Nephron progenitor cell (in vitro differentiated cells): ENCODE measurements around the gene RAI1.

Experiments
- DNase-seq: peaks from one replicate; pipeline ENCODE4 v3.0.0; 2021
- H3K27ac Mint-ChIP-seq: 2 replicates; pipeline ENCODE4 v1.8.0; 2021; ENCODE audit warnings: mild to moderate bottlenecking, moderate library complexity, mixed read lengths
- H3K27me3 Mint-ChIP-seq: 2 replicates; pipeline ENCODE4 v1.8.0; 2021; ENCODE audit warnings: mild to moderate bottlenecking, low read depth, mixed read lengths; ENCODE audit not compliant: poor library complexity
- H3K36me3 Mint-ChIP-seq: 2 replicates; pipeline ENCODE4 v1.8.0; 2021; ENCODE audit warnings: low read depth, mixed read lengths
- H3K4me1 Mint-ChIP-seq: 2 replicates; pipeline ENCODE4 v1.8.0; 2021; ENCODE audit warnings: mixed read lengths
- H3K4me3 Mint-ChIP-seq: 2 replicates; pipeline ENCODE4 v1.8.0; 2021; ENCODE audit warnings: mild to moderate bottlenecking, moderate library complexity, mixed read lengths
- H3K9me3 Mint-ChIP-seq: 2 replicates; pipeline ENCODE4 v1.8.0; 2021; ENCODE audit warnings: mild to moderate bottlenecking, moderate library complexity, mixed read lengths
- TF ChIP-seq, protein P1 (sequence below): fragments of 200-600 bp; sonication (generic); IDR thresholded peaks from 2 replicates; pipeline ENCODE4 v1.5.0; 2021; ENCODE audit warnings: antibody characterized with exemption

RAI1 gene

DNA sequence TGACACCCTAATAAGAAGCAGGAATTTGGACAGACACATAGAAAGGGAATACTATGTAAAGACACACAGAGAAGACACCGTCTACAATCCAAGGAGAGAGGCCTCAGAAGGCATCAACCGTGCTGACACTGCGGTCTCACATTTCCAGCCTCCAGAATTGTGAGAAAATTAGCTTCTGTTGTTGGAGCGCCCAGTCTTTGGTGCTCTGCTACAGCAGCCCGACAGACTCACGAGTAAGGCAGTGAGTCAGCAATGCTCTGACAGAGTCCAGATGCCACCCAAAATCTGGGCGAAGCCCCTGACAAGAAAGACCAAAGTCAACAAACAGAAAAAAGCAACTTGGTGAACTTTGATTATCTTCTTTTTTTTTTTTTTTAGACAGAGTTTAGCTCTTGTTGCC is 32.5 kb upstream of the RAI1 start:
- no peak for DNase-seq
- Mint-ChIP-seq H3K27ac (no peak overlapping the region), H3K27me3 (peaks cover 14% of the 10 kb centered on the region), H3K9me3 (peaks cover 44% of the 10 kb centered on the region), H3K36me3 (no peaks in the 10 kb centered on the region), H3K4me1 (peaks cover 10% of the 10 kb centered on the region), H3K4me3 (no peak overlapping the region)
- TF ChIP-seq, protein P1, sequence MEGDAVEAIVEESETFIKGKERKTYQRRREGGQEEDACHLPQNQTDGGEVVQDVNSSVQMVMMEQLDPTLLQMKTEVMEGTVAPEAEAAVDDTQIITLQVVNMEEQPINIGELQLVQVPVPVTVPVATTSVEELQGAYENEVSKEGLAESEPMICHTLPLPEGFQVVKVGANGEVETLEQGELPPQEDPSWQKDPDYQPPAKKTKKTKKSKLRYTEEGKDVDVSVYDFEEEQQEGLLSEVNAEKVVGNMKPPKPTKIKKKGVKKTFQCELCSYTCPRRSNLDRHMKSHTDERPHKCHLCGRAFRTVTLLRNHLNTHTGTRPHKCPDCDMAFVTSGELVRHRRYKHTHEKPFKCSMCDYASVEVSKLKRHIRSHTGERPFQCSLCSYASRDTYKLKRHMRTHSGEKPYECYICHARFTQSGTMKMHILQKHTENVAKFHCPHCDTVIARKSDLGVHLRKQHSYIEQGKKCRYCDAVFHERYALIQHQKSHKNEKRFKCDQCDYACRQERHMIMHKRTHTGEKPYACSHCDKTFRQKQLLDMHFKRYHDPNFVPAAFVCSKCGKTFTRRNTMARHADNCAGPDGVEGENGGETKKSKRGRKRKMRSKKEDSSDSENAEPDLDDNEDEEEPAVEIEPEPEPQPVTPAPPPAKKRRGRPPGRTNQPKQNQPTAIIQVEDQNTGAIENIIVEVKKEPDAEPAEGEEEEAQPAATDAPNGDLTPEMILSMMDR, result no peak

- peaks cover 10% of the 10 kb centered on the region for H3K4me1 Mint-ChIP-seq
- peaks cover 37% of the 10 kb centered on the region for H3K9me3 Mint-ChIP-seq
- H3K27ac Mint-ChIP-seq, result no peak overlapping the region
- no peaks in the 10 kb centered on the region for H3K36me3 Mint-ChIP-seq
- TF ChIP-seq, protein P1, result no peak
- DNase-seq, result no peak
- H3K4me3 Mint-ChIP-seq, result no peak overlapping the region
- H3K27me3 Mint-ChIP-seq, result peaks cover 15% of the 10 kb centered on the region
Observed at GRCh38 chr17:17650959-17651358, 30.3 kb upstream of the RAI1 start.

DNA sequence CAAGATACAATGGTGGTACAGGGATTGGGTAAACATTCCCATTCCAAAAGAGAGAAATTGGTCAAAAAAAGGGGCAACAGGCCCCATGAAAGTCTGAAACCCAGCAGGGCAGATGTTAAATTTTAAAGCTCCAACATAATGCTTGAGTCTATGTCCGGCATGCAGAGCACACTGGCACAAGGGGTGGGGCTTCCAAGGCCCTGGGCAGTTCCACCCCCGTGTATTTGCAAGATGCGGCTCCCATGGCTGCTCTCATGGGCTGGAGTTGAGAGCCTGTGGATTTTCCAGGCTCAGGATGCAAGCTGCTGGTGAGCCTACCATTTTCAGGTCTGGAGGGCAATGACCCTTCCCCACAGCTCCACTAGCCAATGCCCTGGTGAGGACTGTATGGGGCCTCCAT is 27.9 kb upstream of the RAI1 start:
- TF ChIP-seq, protein P1, result no peak
- peaks cover 48% of the 10 kb centered on the region for H3K9me3 Mint-ChIP-seq
- H3K4me1 Mint-ChIP-seq, result peaks cover 5% of the 10 kb centered on the region
- H3K36me3 Mint-ChIP-seq, result no peaks in the 10 kb centered on the region
- H3K27me3 Mint-ChIP-seq, result peaks cover 5% of the 10 kb centered on the region
- H3K27ac Mint-ChIP-seq, result no peak overlapping the region
- DNase-seq, result no peak
- no peak overlapping the region for H3K4me3 Mint-ChIP-seq

DNA sequence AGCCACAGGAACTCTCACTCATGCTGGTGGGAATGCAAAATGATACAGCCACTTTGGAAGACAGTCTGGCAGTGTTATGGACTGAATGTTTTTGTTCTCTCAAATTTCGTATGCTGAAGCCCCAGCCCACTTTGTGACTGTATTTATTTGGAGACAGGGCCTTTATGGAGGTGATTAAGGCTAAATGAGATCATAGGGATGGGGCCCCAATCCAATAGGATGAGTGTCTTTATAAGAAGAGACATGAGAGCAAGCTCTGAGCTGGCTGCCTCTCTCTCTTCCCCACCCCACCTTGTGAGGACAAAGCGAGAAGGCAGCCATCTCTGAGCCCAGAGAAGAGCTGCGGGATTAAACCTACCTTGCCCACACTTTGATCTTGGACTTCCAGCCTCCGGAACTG is 21.9 kb upstream of the RAI1 start:
- Mint-ChIP-seq H3K4me1 (peaks cover 14% of the 10 kb centered on the region), H3K36me3 (no peaks in the 10 kb centered on the region), H3K27ac (no peak overlapping the region), H3K9me3 (peaks cover 44% of the 10 kb centered on the region), H3K27me3 (peaks cover 3% of the 10 kb centered on the region), H3K4me3 (no peak overlapping the region)
- TF ChIP-seq, protein P1, result no peak
- DNase-seq, result no peak

DNA sequence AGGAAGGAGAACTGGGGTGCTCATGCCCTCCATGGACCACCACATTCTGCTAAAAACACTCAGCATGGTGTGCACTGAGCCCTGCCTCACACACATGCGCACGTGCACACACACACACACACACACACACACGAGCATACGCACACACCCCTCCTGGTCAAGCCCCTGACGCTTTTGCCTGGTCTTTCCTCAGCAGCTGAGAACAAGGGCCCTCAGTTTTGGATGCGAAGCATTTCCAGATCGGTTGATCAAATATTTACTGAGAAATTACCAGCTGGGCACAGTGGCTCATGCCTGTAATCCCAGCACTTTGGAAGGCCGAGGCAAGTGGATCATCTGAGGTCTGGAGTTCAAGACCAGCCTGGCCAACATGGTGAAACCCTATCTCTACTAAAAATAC is 20.1 kb upstream of the RAI1 start:
- TF ChIP-seq, protein P1, result no peak
- no peak for DNase-seq
- no peak overlapping the region for H3K4me3 Mint-ChIP-seq
- H3K27me3 Mint-ChIP-seq, result no peaks in the 10 kb centered on the region
- H3K27ac Mint-ChIP-seq, result no peak overlapping the region
- peaks cover 15% of the 10 kb centered on the region for H3K4me1 Mint-ChIP-seq
- no peaks in the 10 kb centered on the region for H3K36me3 Mint-ChIP-seq
- peaks cover 35% of the 10 kb centered on the region for H3K9me3 Mint-ChIP-seq

- no peak for DNase-seq
- TF ChIP-seq, protein P1, result peak; percentile 23
- no peaks in the 10 kb centered on the region for H3K36me3 Mint-ChIP-seq
- peaks cover 2% of the 10 kb centered on the region for H3K27me3 Mint-ChIP-seq
- H3K27ac Mint-ChIP-seq, result no peak overlapping the region
- peaks cover 33% of the 10 kb centered on the region for H3K9me3 Mint-ChIP-seq
- no peak overlapping the region for H3K4me3 Mint-ChIP-seq
- H3K4me1 Mint-ChIP-seq, result peaks cover 23% of the 10 kb centered on the region
Observed at GRCh38 chr17:17661834-17662385, 19.3 kb upstream of the RAI1 start.
